Measurements from ENCODE around the gene RAB3C. TPM values are rescaled to one million over a fixed set of nuclear protein-coding genes. Genes with fewer than 3 reads are reported as not detected.

Gene RAB3C
- total RNA-seq, 1 donor from 2014 or later: 2.5 TPM

GRCh38 chr5:58629271-58630159, 46.6 kb downstream of the RAB3C start:
- no peak overlapping the region for H3K27ac ChIP-seq
- no peaks in the 10 kb centered on the region for H3K27me3 ChIP-seq
- no peak overlapping the region for H3K4me3 ChIP-seq
- H3K4me1 ChIP-seq: no peaks in the 10 kb centered on the region
- TF ChIP-seq POLR2AphosphoS5 (IDR thresholded peaks at IDR 0.05; ENCODE audit: insufficient read depth in 1 of 2, low read depth in 1 of 2): no peak
- no peak for TF ChIP-seq POLR2A (IDR thresholded peaks at IDR 0.05)
- no peaks in the 10 kb centered on the region for H3K9me3 ChIP-seq
- H3K36me3 ChIP-seq: no peaks in the 10 kb centered on the region
- intact Hi-C loops (cut with DNase I): no loop called here
- DNase-seq (ENCODE audit: extremely low spot score in 2 of 2): no peak

- intact Hi-C loops (cut with DNase I): no loop called here
- no peaks in the 10 kb centered on the region for H3K36me3 ChIP-seq
- no peaks in the 10 kb centered on the region for H3K4me1 ChIP-seq
- no peak for DNase-seq (ENCODE audit: extremely low spot score in 2 of 2)
- H3K9me3 ChIP-seq: no peaks in the 10 kb centered on the region
- TF ChIP-seq CTCF (IDR thresholded peaks at IDR 0.05): no peak
- TF ChIP-seq POLR2AphosphoS5 (IDR thresholded peaks at IDR 0.05; ENCODE audit: insufficient read depth in 1 of 2, low read depth in 1 of 2): no peak
- TF ChIP-seq POLR2A (IDR thresholded peaks at IDR 0.05): no peak
- H3K4me3 ChIP-seq: no peak overlapping the region
- H3K27ac ChIP-seq: no peak overlapping the region
- H3K27me3 ChIP-seq: no peaks in the 10 kb centered on the region
Measured at GRCh38 chr5:58631895-58632294, 49.0 kb downstream of the RAB3C start.

- Histone ChIP-seq H3K27me3 (no peaks in the 10 kb centered on the region), H3K27ac (no peak overlapping the region), H3K9me3 (no peaks in the 10 kb centered on the region), H3K4me3 (no peak overlapping the region), H3K36me3 (no peaks in the 10 kb centered on the region), H3K4me1 (no peaks in the 10 kb centered on the region)
- intact Hi-C loops (cut with DNase I): no loop called here
- DNase-seq (ENCODE audit: extremely low spot score in 2 of 2): no peak
- TF ChIP-seq POLR2A (IDR thresholded peaks at IDR 0.05) (no peak), CTCF (IDR thresholded peaks at IDR 0.05) (no peak), POLR2AphosphoS5 (IDR thresholded peaks at IDR 0.05; ENCODE audit: insufficient read depth in 1 of 2, low read depth in 1 of 2) (no peak)
Measured at GRCh38 chr5:58635416-58635815, 52.5 kb downstream of the RAB3C start.

- DNase-seq (ENCODE audit: extremely low spot score in 2 of 2): no peak
- no peak for TF ChIP-seq POLR2AphosphoS5 (IDR thresholded peaks at IDR 0.05; ENCODE audit: insufficient read depth in 1 of 2, low read depth in 1 of 2)
Measured at GRCh38 chr5:58640011-58640410, 57.1 kb downstream of the RAB3C start.

GRCh38 chr5:58641533-58641932, 58.7 kb downstream of the RAB3C start:
- Histone ChIP-seq H3K27ac (no peak overlapping the region), H3K4me1 (no peaks in the 10 kb centered on the region), H3K36me3 (no peaks in the 10 kb centered on the region), H3K27me3 (no peaks in the 10 kb centered on the region), H3K9me3 (no peaks in the 10 kb centered on the region), H3K4me3 (no peak overlapping the region)
- intact Hi-C loops (cut with DNase I): no loop called here
- TF ChIP-seq CTCF (IDR thresholded peaks at IDR 0.05) (no peak), POLR2AphosphoS5 (IDR thresholded peaks at IDR 0.05; ENCODE audit: insufficient read depth in 1 of 2, low read depth in 1 of 2) (no peak), POLR2A (IDR thresholded peaks at IDR 0.05) (no peak)
- no peak for DNase-seq (ENCODE audit: extremely low spot score in 2 of 2)

More at GRCh38 chr5:58640011-58640410, 57.1 kb downstream of the RAB3C start:
- H3K36me3 ChIP-seq: no peaks in the 10 kb centered on the region
- no peaks in the 10 kb centered on the region for H3K4me1 ChIP-seq
- H3K4me3 ChIP-seq: no peak overlapping the region
- intact Hi-C loops (cut with DNase I): no loop called here
- H3K27ac ChIP-seq: no peak overlapping the region
- no peaks in the 10 kb centered on the region for H3K27me3 ChIP-seq
- no peaks in the 10 kb centered on the region for H3K9me3 ChIP-seq

GRCh38 chr5:58648846-58649245, 66.0 kb downstream of the RAB3C start:
- no peaks in the 10 kb centered on the region for H3K36me3 ChIP-seq
- no peak overlapping the region for H3K4me3 ChIP-seq
- intact Hi-C loops (cut with DNase I): no loop called here
- H3K27me3 ChIP-seq: no peaks in the 10 kb centered on the region
- no peak overlapping the region for H3K27ac ChIP-seq
- no peak for TF ChIP-seq POLR2A (IDR thresholded peaks at IDR 0.05)
- no peak for TF ChIP-seq POLR2AphosphoS5 (IDR thresholded peaks at IDR 0.05; ENCODE audit: insufficient read depth in 1 of 2, low read depth in 1 of 2)
- no peak for TF ChIP-seq CTCF (IDR thresholded peaks at IDR 0.05)
- H3K4me1 ChIP-seq: peaks cover 5% of the 10 kb centered on the region
- no peak for DNase-seq (ENCODE audit: extremely low spot score in 2 of 2)
- H3K9me3 ChIP-seq: no peaks in the 10 kb centered on the region

Data from vagina (tissue), 2 donors.